ENCODE data around the gene PRR4. TPM values are rescaled to one million over a fixed set of nuclear protein-coding genes. Genes with fewer than 3 reads are reported as not detected.

The PRR4 gene
- total RNA-seq, 1 experiment from 2014 or later = 5.1 TPM

- no peak overlapping the region for H3K4me2 ChIP-seq
- H2AFZ ChIP-seq = no peak overlapping the region
- H3K4me1 ChIP-seq (replicated peaks; ENCODE audit: insufficient read depth) = no peaks in the 10 kb centered on the region
- H3K79me2 ChIP-seq (ENCODE audit: low read depth) = no peaks in the 10 kb centered on the region
- H3K9me3 ChIP-seq (ENCODE audit: insufficient read depth, low read depth) = no peaks in the 10 kb centered on the region
- H3K27me3 ChIP-seq (ENCODE audit: insufficient read depth, low read depth) = no peaks in the 10 kb centered on the region
- no peaks in the 10 kb centered on the region for H3K36me3 ChIP-seq (ENCODE audit: low read depth)
- no peak for DNase-seq
- TF ChIP-seq EZH2 (IDR thresholded peaks at IDR 0.05; ENCODE audit: low read depth) (no peak), CTCF (conservative IDR thresholded peaks at IDR 0.05) (0 out of 2 replicates have a peak, but pooled peaks have one; percentile 19)
- no peaks in the 10 kb centered on the region for H3F3A ChIP-seq (ENCODE audit: insufficient read depth, low read depth)
- BruUV-seq (replicated peaks) = no TSS peak
- H3K9me2 ChIP-seq (ENCODE audit: insufficient read depth) = no peaks in the 10 kb centered on the region
- no peak overlapping the region for H3K4me3 ChIP-seq
- POLR2A ChIA-PET (ENCODE audit: unreplicated experiment) = no interaction called here
- intact Hi-C loops (cut with micrococcal nuclease; ENCODE audit: unreplicated experiment) = no loop called here
- no peaks in the 10 kb centered on the region for H4K20me1 ChIP-seq (ENCODE audit: insufficient read depth)
- H3K27ac ChIP-seq = no peak overlapping the region
- CTCF ChIA-PET = no interaction called here
These were observed 18.1 kb upstream of the PRR4 start for GRCh38 chr12:10867381-10867780.

GRCh38 chr12:10863512-10864218 is 14.4 kb upstream of the PRR4 start:
- Histone ChIP-seq H3K27ac (no peak overlapping the region), H4K20me1 (ENCODE audit: insufficient read depth) (no peaks in the 10 kb centered on the region), H3K27me3 (ENCODE audit: insufficient read depth, low read depth) (no peaks in the 10 kb centered on the region), H3K4me3 (no peak overlapping the region), H3K9me3 (ENCODE audit: insufficient read depth, low read depth) (peaks cover 4% of the 10 kb centered on the region), H3K9me2 (ENCODE audit: insufficient read depth) (no peaks in the 10 kb centered on the region), H2AFZ (no peak overlapping the region), H3K79me2 (ENCODE audit: low read depth) (no peaks in the 10 kb centered on the region), H3K4me2 (no peak overlapping the region), H3K36me3 (ENCODE audit: low read depth) (no peaks in the 10 kb centered on the region), H3K4me1 (replicated peaks; ENCODE audit: insufficient read depth) (no peaks in the 10 kb centered on the region), H3F3A (ENCODE audit: insufficient read depth, low read depth) (no peaks in the 10 kb centered on the region)
- TF ChIP-seq CTCF (conservative IDR thresholded peaks at IDR 0.05) (no peak), EZH2 (IDR thresholded peaks at IDR 0.05; ENCODE audit: low read depth) (no peak)
- ChIA-PET CTCF (no interaction called here), POLR2A (ENCODE audit: unreplicated experiment) (no interaction called here)
- no peak for DNase-seq
- intact Hi-C loops (cut with micrococcal nuclease; ENCODE audit: unreplicated experiment) = no loop called here
- BruUV-seq (replicated peaks) = no TSS peak

DNA sequence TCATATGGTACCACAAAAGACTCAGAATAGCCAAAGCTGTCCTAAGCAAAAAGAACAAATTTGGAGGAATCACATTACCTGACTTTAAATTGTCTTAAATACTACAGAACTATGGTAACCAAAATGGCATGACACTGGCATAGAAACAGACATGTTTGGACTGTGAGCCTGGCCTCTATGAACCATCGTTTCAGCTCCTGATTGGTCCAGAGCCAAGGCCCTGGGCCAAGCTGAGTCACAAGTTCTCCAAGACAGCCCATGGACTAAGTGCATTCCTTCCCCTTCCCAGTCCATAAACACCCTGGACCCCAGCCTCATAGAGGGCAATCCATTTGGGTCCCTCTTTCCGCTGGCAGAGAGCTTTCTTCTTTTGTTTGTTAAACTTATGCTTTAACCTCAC is 12.1 kb upstream of the PRR4 start:
- BruUV-seq (replicated peaks) = no TSS peak
- no peak overlapping the region for H2AFZ ChIP-seq
- H3K4me3 ChIP-seq = no peak overlapping the region
- H3K9me2 ChIP-seq (ENCODE audit: insufficient read depth) = no peaks in the 10 kb centered on the region
- no peaks in the 10 kb centered on the region for H4K20me1 ChIP-seq (ENCODE audit: insufficient read depth)
- ChIA-PET CTCF (no interaction called here), POLR2A (ENCODE audit: unreplicated experiment) (no interaction called here)
- no peaks in the 10 kb centered on the region for H3K27me3 ChIP-seq (ENCODE audit: insufficient read depth, low read depth)
- H3K27ac ChIP-seq = no peak overlapping the region
- no peak for DNase-seq
- no peaks in the 10 kb centered on the region; the same call in 1 of the 2 replicates for H3F3A ChIP-seq (ENCODE audit: insufficient read depth, low read depth)
- TF ChIP-seq CTCF (conservative IDR thresholded peaks at IDR 0.05) (no peak), EZH2 (IDR thresholded peaks at IDR 0.05; ENCODE audit: low read depth) (no peak)
- peaks cover 7% of the 10 kb centered on the region for H3K9me3 ChIP-seq (ENCODE audit: insufficient read depth, low read depth)
- H3K4me2 ChIP-seq = no peak overlapping the region
- intact Hi-C loops (cut with micrococcal nuclease; ENCODE audit: unreplicated experiment) = no loop called here
- no peaks in the 10 kb centered on the region for H3K36me3 ChIP-seq (ENCODE audit: low read depth)
- H3K4me1 ChIP-seq (replicated peaks; ENCODE audit: insufficient read depth) = no peaks in the 10 kb centered on the region
- H3K79me2 ChIP-seq (ENCODE audit: low read depth) = no peaks in the 10 kb centered on the region

Data from PC-9 (cell line).